ENCODE data around the gene KRT1. TPM values are rescaled to one million over a fixed set of nuclear protein-coding genes. Genes with fewer than 3 reads are reported as not detected.
A peak's percentile ranks its signal among the peaks of the same experiment; 100 is the strongest.

Gene KRT1
- total RNA-seq, 8 experiments from 2014 or later: 0.17 to 0.24 (median 0.20) TPM; not detected in 5

DNA sequence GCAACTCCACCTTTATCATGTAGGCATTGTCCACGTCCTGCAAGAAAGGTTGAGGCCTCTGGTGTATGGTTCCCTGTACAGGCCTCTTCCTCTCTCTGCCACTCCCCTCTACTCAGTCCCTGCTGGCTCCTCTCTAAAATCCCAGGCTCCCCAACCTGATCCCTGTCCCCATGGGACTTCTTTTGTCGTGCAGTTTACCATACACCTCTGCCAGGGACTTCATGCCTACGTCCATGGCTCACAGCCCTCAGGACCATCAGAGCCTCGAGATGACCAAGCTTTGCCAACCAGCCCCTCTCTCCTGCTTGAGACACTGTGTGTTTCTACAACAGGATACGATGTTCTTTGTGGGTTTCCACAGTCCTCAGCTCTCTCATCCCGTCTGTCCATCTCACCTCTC is 31.1 kb downstream of the KRT1 start:
- in situ Hi-C loops (cut with MboI; ENCODE audit: low pct_unique_long_range_greater_than_20kb in 2 of 9, low sequenced_read_pairs in 9 of 9, unreplicated experiment in 9 of 9): no loop called here
- 7 to 75% (median 37%) methylated on average over 1 to 4 of the region's 6 CpGs; no CpG with 5 or more reads in 2 of the 10 experiments for WGBS, 10 experiments

DNA sequence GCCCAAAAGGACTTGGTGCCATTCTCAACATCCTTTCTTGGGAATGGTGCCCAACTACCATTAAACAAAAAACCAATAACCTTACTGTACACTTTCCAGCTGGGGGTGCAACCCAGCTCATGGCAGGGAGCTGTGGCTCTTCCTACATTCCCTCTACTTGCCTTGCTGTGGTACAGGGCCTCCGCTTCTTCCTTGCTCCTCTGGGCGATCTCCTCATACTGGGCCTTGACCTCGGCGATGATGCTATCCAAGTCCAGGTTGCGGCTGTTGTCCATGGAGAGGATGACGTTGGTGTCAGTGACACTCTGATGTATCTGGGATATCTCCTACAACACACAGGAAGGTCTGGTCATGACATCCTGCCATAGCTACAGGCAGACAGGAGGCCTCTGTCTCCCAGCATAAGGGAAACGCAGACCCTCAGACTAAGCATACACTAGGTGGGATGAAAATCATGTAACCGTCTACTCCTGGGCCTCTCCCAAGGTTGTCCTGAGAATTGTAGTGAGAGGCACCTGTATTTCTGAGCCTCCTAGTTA is 32.1 kb downstream of the KRT1 start:
- no peaks in the 10 kb centered on the region for H3K4me1 ChIP-seq (replicated peaks in 1 of 2)
- H3K4me3 ChIP-seq: no peak overlapping the region
- no peak for ATAC-seq (replicated peaks in 6 of 8)
- H3K27ac ChIP-seq: no peak overlapping the region
- WGBS, 10 experiments: 82 to 97% (median 87%) methylated on average over 4 to 8 of the region's 8 CpGs; no CpG with 5 or more reads in 5 of the 10 experiments
- in situ Hi-C loops (cut with MboI; ENCODE audit: low pct_unique_long_range_greater_than_20kb in 2 of 9, low sequenced_read_pairs in 9 of 9, unreplicated experiment in 9 of 9): no loop called here

More for the DNA sequence above, 31.1 kb downstream of the KRT1 start:
- Histone ChIP-seq H3K4me1 (replicated peaks in 1 of 2) (no peaks in the 10 kb centered on the region), H3K27ac (no peak overlapping the region), H3K4me3 (no peak overlapping the region)
- ATAC-seq (replicated peaks in 6 of 8): no peak

DNA sequence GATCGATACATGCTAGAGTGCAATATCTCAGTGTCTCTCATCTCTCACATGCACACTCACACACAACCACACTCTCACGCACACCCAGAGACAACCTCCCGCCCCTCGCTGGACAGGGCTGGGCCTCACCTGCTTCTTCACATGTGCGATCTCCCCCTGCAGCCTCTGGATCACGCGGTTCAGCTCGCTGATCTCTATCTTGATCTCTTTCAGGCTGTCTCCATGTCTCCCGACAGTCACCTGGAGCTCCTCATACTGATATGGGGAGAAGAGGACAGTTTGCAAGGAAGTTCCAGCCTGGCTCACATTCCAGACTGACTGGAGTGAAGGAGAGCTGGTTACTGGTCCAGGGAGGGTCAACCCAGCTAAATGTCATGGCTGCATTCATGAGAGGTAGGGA is 32.6 kb downstream of the KRT1 start:
- no peak overlapping the region for H3K27ac ChIP-seq
- in situ Hi-C loops (cut with MboI; ENCODE audit: low pct_unique_long_range_greater_than_20kb in 2 of 9, low sequenced_read_pairs in 9 of 9, unreplicated experiment in 9 of 9): no loop called here
- no peak for ATAC-seq (replicated peaks in 6 of 8)
- no peak overlapping the region for H3K4me3 ChIP-seq
- WGBS, 10 experiments: 73 to 100% (median 82%) methylated on average over 1 to 9 of the region's 9 CpGs; no CpG with 5 or more reads in 1 of the 10 experiments
- H3K4me1 ChIP-seq (replicated peaks in 1 of 2): no peaks in the 10 kb centered on the region

DNA sequence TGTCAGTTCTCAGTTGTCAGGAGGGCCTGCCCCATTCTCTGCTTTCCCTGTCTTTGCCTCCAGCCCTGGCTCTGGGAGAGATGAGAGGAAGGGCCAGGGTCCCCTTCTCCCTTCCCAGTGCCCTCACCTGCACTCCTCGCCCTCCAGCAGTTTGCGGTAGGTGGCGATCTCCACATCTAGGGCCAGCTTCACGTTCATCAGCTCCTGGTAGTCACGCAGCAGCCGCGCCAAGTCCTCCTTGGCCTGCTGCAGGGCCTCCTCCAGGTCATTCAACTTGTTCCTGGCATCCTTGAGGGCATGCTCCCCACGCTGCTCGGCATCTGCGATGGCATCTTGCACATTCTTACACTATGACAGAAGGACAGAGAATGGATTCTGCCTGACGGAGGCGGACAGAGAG is 33.6 kb downstream of the KRT1 start:
- Histone ChIP-seq H3K4me1 (replicated peaks in 1 of 2) (no peaks in the 10 kb centered on the region), H3K27ac (no peak overlapping the region), H3K4me3 (no peak overlapping the region)
- 60 to 65% methylated on average over 1 to 4 of the region's 12 CpGs; no CpG with 5 or more reads in 8 of the 10 experiments for WGBS, 10 experiments
- in situ Hi-C loops (cut with MboI; ENCODE audit: low pct_unique_long_range_greater_than_20kb in 2 of 9, low sequenced_read_pairs in 9 of 9, unreplicated experiment in 9 of 9): no loop called here
- ATAC-seq (replicated peaks in 6 of 8): no peak

DNA sequence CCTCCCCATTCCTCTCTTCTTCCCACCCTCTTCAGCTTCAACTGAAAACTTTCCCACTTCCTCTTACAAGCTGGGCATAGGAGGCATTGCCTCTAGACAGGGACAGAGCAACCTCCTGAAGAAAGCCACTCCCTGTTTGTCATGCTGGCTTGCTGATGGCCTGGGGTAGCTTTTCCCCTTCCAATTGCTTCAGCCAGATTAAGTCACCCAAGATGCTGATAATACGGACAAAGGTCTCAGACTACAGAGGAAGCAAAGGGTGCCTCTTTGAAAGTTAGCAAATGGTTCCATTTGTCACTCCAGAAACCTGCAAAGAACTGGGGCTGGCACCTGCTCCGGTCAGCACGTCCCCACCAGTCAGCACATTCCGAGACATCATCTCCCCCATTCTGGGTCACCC is 34.2 kb downstream of the KRT1 start:
- in situ Hi-C loops (cut with MboI; ENCODE audit: low pct_unique_long_range_greater_than_20kb in 2 of 9, low sequenced_read_pairs in 9 of 9, unreplicated experiment in 9 of 9): no loop called here

DNA sequence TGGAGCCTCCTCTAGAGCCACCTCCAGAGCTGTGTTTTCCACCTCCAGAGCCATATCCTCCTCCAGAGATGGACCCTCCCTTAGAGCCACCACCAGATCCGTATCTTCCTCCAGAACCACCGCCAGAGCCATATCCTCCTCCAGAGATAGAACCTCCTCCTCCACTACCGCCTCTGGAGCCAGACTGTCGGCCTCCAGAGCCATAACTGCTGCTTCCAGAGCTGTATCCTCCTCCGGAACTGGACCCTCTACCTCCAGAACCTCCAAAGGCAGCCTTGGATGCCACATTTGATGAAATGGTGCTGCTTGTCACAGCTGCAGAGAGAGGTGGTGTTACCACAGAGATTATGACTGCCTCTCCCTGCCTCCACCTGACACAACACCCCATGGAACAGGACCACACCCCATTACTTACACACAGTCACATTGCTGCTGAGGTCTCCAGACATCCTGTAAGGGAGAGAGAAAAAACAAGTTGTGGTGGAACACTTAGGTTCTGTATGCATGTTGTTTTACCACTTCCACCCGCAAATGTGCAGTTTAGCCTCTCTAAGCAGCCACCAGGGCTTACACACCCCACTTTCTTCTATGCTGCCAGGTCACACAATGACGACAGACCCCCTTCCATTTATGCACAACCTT is 35.0 kb downstream of the KRT1 start:
- no peak overlapping the region for H3K4me3 ChIP-seq
- H3K27ac ChIP-seq: no peak overlapping the region
- in situ Hi-C loops (cut with MboI; ENCODE audit: low pct_unique_long_range_greater_than_20kb in 2 of 9, low sequenced_read_pairs in 9 of 9, unreplicated experiment in 9 of 9): no loop called here
- ATAC-seq (replicated peaks in 6 of 8): peak in 2 of 8 experiments; percentile 55 to 74
- 0 to 83% (median 50%) methylated on average over 1 to 7 of the region's 7 CpGs; no CpG with 5 or more reads in 2 of the 10 experiments for WGBS, 10 experiments
- no peaks in the 10 kb centered on the region for H3K4me1 ChIP-seq (replicated peaks in 1 of 2)

More for the DNA sequence above, 34.2 kb downstream of the KRT1 start:
- peak in 2 of 8 experiments; percentile 23 to 30 for ATAC-seq (replicated peaks in 6 of 8)
- no peak overlapping the region for H3K4me3 ChIP-seq
- 50 to 80% (median 74%) methylated on average over 1 to 3 of the region's 4 CpGs; no CpG with 5 or more reads in 5 of the 10 experiments for WGBS, 10 experiments
- no peak overlapping the region for H3K27ac ChIP-seq
- no peaks in the 10 kb centered on the region for H3K4me1 ChIP-seq (replicated peaks in 1 of 2)

DNA sequence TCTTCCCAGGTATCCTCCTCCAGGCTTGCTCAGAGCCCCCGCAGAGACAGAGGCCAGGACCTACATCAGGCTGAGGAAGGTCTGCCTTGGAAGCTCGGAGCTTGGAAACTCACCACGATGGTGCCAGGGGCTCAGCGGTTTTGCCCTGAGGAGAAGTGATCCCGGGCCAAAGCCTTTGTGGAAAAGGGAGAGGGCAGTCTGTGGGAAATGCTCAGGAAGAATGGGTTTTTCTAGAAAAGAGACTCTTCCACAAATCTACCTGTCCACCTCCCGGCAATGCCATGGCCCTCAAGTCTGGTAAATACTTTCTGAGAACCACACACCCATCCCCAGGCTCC is 36.2 kb downstream of the KRT1 start:
- 20 to 100% (median 60%) methylated on average over 1 to 4 of the region's 6 CpGs; no CpG with 5 or more reads in 4 of the 10 experiments for WGBS, 10 experiments

DNA sequence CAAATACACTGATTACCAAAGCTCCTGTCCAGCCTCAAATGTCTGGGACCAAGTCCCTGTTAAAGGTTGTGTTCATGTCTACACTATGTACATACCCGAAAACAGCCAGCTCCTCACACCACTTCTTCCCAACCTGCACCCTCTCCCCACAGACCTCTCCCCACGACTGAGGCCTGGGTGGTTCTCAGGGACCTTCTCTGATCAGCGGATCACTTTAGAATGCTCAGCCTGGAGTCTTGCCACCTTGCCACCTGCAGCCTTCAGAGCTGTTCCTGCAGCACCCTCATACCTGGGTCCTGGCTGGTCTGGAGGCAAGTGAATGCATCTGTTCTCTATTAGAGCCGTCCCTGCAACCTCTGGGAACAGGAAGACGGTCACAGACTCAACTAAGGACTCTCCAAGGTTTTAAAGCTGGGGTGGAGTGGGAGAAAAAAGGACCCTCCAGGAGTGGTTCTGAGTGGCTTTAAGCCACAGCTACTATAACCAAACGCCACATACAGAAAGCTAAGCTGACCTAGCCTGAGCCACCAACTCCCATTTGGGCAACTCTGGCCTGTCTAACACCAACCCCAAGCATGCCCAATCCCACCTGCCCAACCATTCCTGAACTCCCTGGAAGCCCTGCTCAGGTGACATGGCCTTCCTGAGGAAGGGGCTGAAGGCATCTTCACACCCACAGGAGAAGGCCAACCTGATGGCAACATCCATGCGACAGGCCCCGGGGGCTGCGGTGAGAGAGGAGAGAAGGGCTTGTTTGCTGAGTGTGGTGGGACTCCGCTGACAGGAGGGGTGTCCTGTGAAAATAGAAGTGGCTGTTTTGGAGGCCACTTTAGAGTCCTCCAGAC is 36.8 kb downstream of the KRT1 start:
- in situ Hi-C loops (cut with MboI; ENCODE audit: low pct_unique_long_range_greater_than_20kb in 2 of 9, low sequenced_read_pairs in 9 of 9, unreplicated experiment in 9 of 9): no loop called here
- Histone ChIP-seq H3K27ac (no peak overlapping the region), H3K4me1 (replicated peaks in 1 of 2) (no peaks in the 10 kb centered on the region), H3K4me3 (no peak overlapping the region)
- ATAC-seq (replicated peaks in 6 of 8): no peak
- WGBS, 10 experiments: 20 to 65% (median 45%) methylated on average over 1 to 7 of the region's 10 CpGs; no CpG with 5 or more reads in 2 of the 10 experiments

More for the DNA sequence above, 36.2 kb downstream of the KRT1 start:
- ATAC-seq (replicated peaks in 6 of 8): no peak
- in situ Hi-C loops (cut with MboI; ENCODE audit: low pct_unique_long_range_greater_than_20kb in 2 of 9, low sequenced_read_pairs in 9 of 9, unreplicated experiment in 9 of 9): no loop called here
- Histone ChIP-seq H3K4me1 (replicated peaks in 1 of 2) (no peaks in the 10 kb centered on the region), H3K4me3 (no peak overlapping the region), H3K27ac (no peak overlapping the region)

DNA sequence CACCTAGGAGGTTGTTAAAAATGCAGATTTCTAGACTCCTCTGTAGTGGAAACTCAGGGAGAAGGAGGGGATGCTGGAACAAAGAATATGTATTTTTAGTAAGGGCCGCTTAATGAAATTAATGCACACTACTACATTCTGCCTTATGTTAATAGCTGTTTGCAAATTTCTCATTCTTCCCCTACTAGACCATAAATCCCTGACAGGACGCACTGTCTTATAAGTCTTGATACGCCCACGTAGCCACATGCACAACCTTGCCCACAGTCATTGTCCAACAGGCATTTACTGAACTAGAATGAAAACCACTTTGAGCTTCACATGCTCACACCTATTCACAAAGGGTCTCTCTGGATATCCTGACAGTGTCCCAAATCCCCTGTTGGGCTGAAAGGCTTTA is 38.7 kb downstream of the KRT1 start:
- Histone ChIP-seq H3K4me1 (replicated peaks in 1 of 2) (no peaks in the 10 kb centered on the region), H3K4me3 (no peak overlapping the region), H3K27ac (no peak overlapping the region)
- WGBS, 10 experiments: 0 to 80% (median 50%) methylated on average over 1 to 4 of the region's 4 CpGs; no CpG with 5 or more reads in 3 of the 10 experiments
- ATAC-seq (replicated peaks in 6 of 8): peak in 2 of 8 experiments; percentile 66 to 73
- in situ Hi-C loops (cut with MboI; ENCODE audit: low pct_unique_long_range_greater_than_20kb in 2 of 9, low sequenced_read_pairs in 9 of 9, unreplicated experiment in 9 of 9): no loop called here

DNA sequence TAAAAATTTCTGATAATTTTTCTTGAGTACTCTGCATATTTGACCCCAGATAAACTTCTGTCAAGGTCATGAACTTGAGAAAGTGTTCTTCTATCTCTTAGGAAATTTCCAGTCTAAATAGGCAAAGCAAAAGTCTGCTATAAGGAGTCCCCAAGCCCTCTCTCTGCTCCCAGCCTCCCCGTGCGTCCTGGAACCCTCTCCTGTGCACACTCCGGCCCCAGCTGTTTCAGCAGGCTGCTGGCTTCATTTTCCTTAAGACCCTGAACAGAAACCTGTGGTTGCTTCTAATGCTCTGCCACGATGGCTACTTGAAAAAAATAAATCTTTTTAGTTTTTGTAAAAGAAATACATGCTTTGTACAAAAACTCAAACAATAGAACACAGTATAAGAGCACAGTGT is 42.9 kb downstream of the KRT1 start:
- Histone ChIP-seq H3K27ac (no peak overlapping the region), H3K4me3 (no peak overlapping the region), H3K4me1 (replicated peaks in 1 of 2) (no peaks in the 10 kb centered on the region)
- WGBS, 10 experiments: 0 to 67% (median 35%) methylated on average over 1 to 4 of the region's 4 CpGs; no CpG with 5 or more reads in 1 of the 10 experiments
- in situ Hi-C loops (cut with MboI; ENCODE audit: low pct_unique_long_range_greater_than_20kb in 2 of 9, low sequenced_read_pairs in 9 of 9, unreplicated experiment in 9 of 9): no loop called here
- no peak for ATAC-seq (replicated peaks in 6 of 8)

DNA sequence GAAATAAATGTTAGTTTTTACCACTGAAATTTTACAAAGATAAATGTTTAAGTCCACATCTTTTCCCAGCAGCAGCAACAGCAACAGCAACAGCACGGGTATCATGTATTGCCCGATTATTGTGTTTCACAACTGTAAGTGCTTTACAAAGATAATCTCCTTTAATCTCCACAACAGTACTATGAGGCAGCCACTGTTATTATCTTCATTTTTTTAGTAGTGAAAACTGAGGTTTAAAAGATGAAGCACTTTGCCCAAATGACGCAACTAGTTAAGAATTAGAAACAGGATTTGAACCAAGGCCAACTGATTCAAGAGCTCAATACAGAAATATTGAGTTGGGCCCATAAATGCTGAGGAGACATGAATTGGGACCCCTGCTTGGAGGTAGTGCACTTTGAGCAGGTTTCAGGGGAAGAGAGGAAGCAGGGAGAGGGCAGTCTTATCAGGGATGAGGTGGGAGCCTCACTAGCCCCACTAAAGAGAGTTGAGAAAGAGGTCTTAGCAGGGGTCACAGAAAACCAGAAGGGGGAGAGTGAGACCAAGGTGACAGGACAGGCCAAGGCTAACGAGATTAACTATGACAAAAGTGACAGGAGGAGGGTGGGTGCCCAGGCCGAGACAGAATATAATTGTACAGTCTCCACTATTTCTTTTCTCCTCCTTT is 43.5 kb downstream of the KRT1 start:
- no peaks in the 10 kb centered on the region for H3K4me1 ChIP-seq (replicated peaks in 1 of 2)
- no peak overlapping the region for H3K4me3 ChIP-seq
- H3K27ac ChIP-seq: no peak overlapping the region
- in situ Hi-C loops (cut with MboI; ENCODE audit: low pct_unique_long_range_greater_than_20kb in 2 of 9, low sequenced_read_pairs in 9 of 9, unreplicated experiment in 9 of 9): no loop called here
- WGBS, 10 experiments: 20 to 100% (median 38%) methylated on average over 1 to 5 of the region's 5 CpGs
- no peak for ATAC-seq (replicated peaks in 6 of 8)

DNA sequence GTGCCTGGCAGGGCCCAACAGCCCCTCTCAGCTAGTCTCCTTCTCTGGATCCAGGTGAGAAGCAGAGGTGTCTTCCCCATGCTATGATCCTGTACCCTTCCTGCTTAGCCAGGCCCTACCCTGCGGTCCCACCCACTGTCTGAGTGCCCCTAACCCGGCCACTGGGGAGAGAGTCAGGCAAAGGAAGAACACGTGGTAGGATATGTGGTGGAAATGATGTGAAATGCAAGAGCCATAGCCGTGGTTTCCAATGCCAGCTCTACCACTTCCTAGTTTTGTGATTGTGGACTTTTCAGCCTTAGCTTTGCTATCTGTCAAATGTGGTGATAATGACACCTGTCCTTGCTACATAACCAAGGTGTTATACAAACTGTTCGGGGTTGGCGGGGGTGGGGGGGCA is 44.0 kb downstream of the KRT1 start:
- in situ Hi-C loops (cut with MboI; ENCODE audit: low pct_unique_long_range_greater_than_20kb in 2 of 9, low sequenced_read_pairs in 9 of 9, unreplicated experiment in 9 of 9): no loop called here
- 39 to 83% (median 62%) methylated on average over 1 to 6 of the region's 6 CpGs; no CpG with 5 or more reads in 4 of the 10 experiments for WGBS, 10 experiments
- no peaks in the 10 kb centered on the region for H3K4me1 ChIP-seq (replicated peaks in 1 of 2)
- H3K27ac ChIP-seq: no peak overlapping the region
- ATAC-seq (replicated peaks in 6 of 8): no peak
- no peak overlapping the region for H3K4me3 ChIP-seq
